Gastrocnemius medialis (tissue), 4 donors: Measurements from ENCODE around the gene FOXC2. TPM values are rescaled to one million over a fixed set of nuclear protein-coding genes. Genes with fewer than 3 reads are reported as not detected.

ENCODE experiments used
- ATAC-seq, 2 donors: fragments of 150-250 bp; one replicate each; pipeline ENCODE4 v1.9.1; 2016
- DNase-seq, 2 donors: peaks; one replicate each; pipeline ENCODE4 v3.0.0-alpha.2; 2019
- H3K27ac ChIP-seq, 4 donors: fragments of 200-600 bp; sonication (generic); 1 replicate in 1 of 4; 2 replicates in 3 of 4; pipeline ENCODE4 v1.5.1; 2016 to 2018; ENCODE audit warnings: mild to moderate bottlenecking in 2 of 4, moderate library complexity in 1 of 4
- H3K27me3 ChIP-seq, 3 donors: fragments of 200-600 bp; sonication (generic) in 2 of 3; 1 replicate in 1 of 3; 2 replicates in 2 of 3; pipeline versions ENCODE4 v1.5.1 to v1.6.0; 2016 to 2019; ENCODE audit warnings: mild to moderate bottlenecking in 1 of 3, moderate library complexity in 1 of 3
- H3K36me3 ChIP-seq, 2 donors: fragments of 200-600 bp; sonication (generic) in 1 of 2; one replicate each; pipeline ENCODE4 v1.5.1; 2017 to 2018
- H3K4me1 ChIP-seq, 2 donors: fragments of 200-600 bp; sonication (generic) in 1 of 2; one replicate each; pipeline ENCODE4 v1.5.1; 2016 to 2017; ENCODE audit warnings: mild to moderate bottlenecking in 2 of 2
- H3K4me3 ChIP-seq, 4 donors: fragments of 200-600 bp; sonication (generic) in 3 of 4; 1 replicate in 1 of 4; 2 replicates in 3 of 4; pipeline ENCODE4 v1.5.1; 2016 to 2019; ENCODE audit warnings: mild to moderate bottlenecking in 2 of 4
- H3K9me3 ChIP-seq, 3 donors: fragments of 200-600 bp; sonication (generic) in 2 of 3; 1 replicate in 1 of 3; 2 replicates in 2 of 3; pipeline ENCODE4 v1.5.1; 2016 to 2019
- CTCF ChIP-seq, 5 experiments: fragments of 450-650 bp in 3 of 5; fragments of 200-600 bp in 2 of 5; sonication (generic) in 2 of 5; IDR thresholded peaks in 4 of 5; conservative IDR thresholded peaks in 1 of 5; 1 replicate in 4 of 5; 2 replicates in 1 of 5; pipeline ENCODE4 v1.5.1; 2016 to 2019; ENCODE audit warnings: antibody characterized with exemption in 5 of 5, mild to moderate bottlenecking in 3 of 5, moderate library complexity in 3 of 5
- POLR2A ChIP-seq, 2 donors: fragments of 450-650 bp; IDR thresholded peaks; one replicate each; pipeline ENCODE4 v1.6.1; 2017; ENCODE audit warnings: antibody characterized with exemption in 2 of 2, mild to moderate bottlenecking in 2 of 2, moderate library complexity in 2 of 2
- in situ Hi-C, 4 donors: fragments of 200-750 bp; cut with MboI; loops; one replicate each; pipeline versions ENCODE4 v1.15.0 to v1.8.0; 2017; ENCODE audit warnings: low sequenced_read_pairs in 4 of 4
- intact Hi-C: fragments of 100-400 bp; cut with DNase I; formaldehyde crosslinking; loops from one replicate; pipeline ENCODE4 v1.15.1; 2023; ENCODE audit warnings: low total_unique reads
- total RNA-seq, 4 donors: library from RNA; depleted of rRNA; stranded (reverse); fragments of >200 nt; gene quantifications; one replicate each; pipeline versions ENCODE4 v1.1.0 to v1.2.3, GENCODE V29; 2016

The FOXC2 gene
- 1 to 10 TPM in 1 of 4 donors, under 1 TPM in 3; 0.17 to 1.0 (median 0.29) TPM for total RNA-seq

- in situ Hi-C loops = loop anchor here (5.0 to 25.0 kb wide), 7 partner anchors 308 to 821 kb away; partner anchors contain the start of genes FBXO31 (in 1 of the 4) and MAP1LC3B (in 1 of the 4)
- Histone ChIP-seq H3K27ac (peak within 1 kb of the TSS in 3 of 4 donors; percentile 44 to 59 (median 53)), H3K4me3 (peak within 1 kb of the TSS; percentile 27 to 49 (median 32)), H3K27me3 (peaks cover 68 to 71% (median 69%) of the 10 kb centered on the region in 3 donors), H3K4me1 (peaks cover 0 to 6% of the 10 kb centered on the region in 2 donors), H3K36me3 (no peaks in the 10 kb centered on the region), H3K9me3 (no peaks in the 10 kb centered on the region)
- DNase-seq = peak in 1 of 2 donors; percentile 42
- intact Hi-C loops = no loop called here
- TF ChIP-seq CTCF (IDR thresholded peaks at IDR 0.05 in 4 of 5, conservative IDR thresholded peaks at IDR 0.05 in 1 of 5) (no peak), POLR2A (IDR thresholded peaks at IDR 0.05) (peak in 1 of 2 donors; percentile 39)
- no peak for ATAC-seq
These were observed at the start of gene FOXC2 for GRCh38 chr16:86566601-86566965. TSS of gene FOXC2 (plus strand) at chr16:86566829. CDS start at chr16:86567336, 507 bp downstream.

- no peak overlapping the region for H3K4me3 ChIP-seq
- H3K4me1 ChIP-seq = peaks cover 0 to 9% of the 10 kb centered on the region in 2 donors
- in situ Hi-C loops (loop anchor here (5.0 to 25.0 kb wide), 6 partner anchors 175 to 705 kb away; no protein-coding TSS in a partner anchor), intact Hi-C loops (loop anchor here (5.0 kb wide), 2 partner anchors 175 to 445 kb away; no protein-coding TSS in a partner anchor)
- H3K36me3 ChIP-seq = no peaks in the 10 kb centered on the region
- no peak for DNase-seq
- peaks cover 94 to 100% (median 96%) of the 10 kb centered on the region in 3 donors for H3K27me3 ChIP-seq
- no peak overlapping the region for H3K27ac ChIP-seq
- ATAC-seq = no peak
- H3K9me3 ChIP-seq = no peaks in the 10 kb centered on the region
- TF ChIP-seq CTCF (IDR thresholded peaks at IDR 0.05 in 4 of 5, conservative IDR thresholded peaks at IDR 0.05 in 1 of 5) (no peak), POLR2A (IDR thresholded peaks at IDR 0.05) (no peak)
These were observed 49.6 kb upstream of the FOXC2 start for GRCh38 chr16:86517033-86517432.

- Histone ChIP-seq H3K27ac (no peak overlapping the region), H3K36me3 (no peaks in the 10 kb centered on the region), H3K4me3 (no peak overlapping the region), H3K27me3 (peaks cover 94 to 100% (median 96%) of the 10 kb centered on the region in 3 donors), H3K9me3 (no peaks in the 10 kb centered on the region), H3K4me1 (peaks cover 0 to 9% of the 10 kb centered on the region in 2 donors)
- in situ Hi-C loops (loop anchor here (5.0 to 25.0 kb wide), 6 partner anchors 175 to 705 kb away; no protein-coding TSS in a partner anchor), intact Hi-C loops (loop anchor here (5.0 kb wide), 2 partner anchors 175 to 445 kb away; no protein-coding TSS in a partner anchor)
- ATAC-seq (peak; percentile 30 to 44), DNase-seq (peak in 1 of 2 donors; percentile 36)
- no peak for TF ChIP-seq POLR2A (IDR thresholded peaks at IDR 0.05)
- peak; percentile 28 to 63 (median 47) for TF ChIP-seq CTCF (IDR thresholded peaks at IDR 0.05 in 4 of 5, conservative IDR thresholded peaks at IDR 0.05 in 1 of 5)
These were observed 48.9 kb upstream of the FOXC2 start for GRCh38 chr16:86517652-86518258.

GRCh38 chr16:86519007-86519648 lies 47.5 kb upstream of the FOXC2 start:
- intact Hi-C loops = loop anchor here (5.0 kb wide), 2 partner anchors 177 to 447 kb away; no protein-coding TSS in a partner anchor
- peaks cover 0 to 9% of the 10 kb centered on the region in 2 donors for H3K4me1 ChIP-seq
- ATAC-seq = no peak
- no peaks in the 10 kb centered on the region for H3K36me3 ChIP-seq
- DNase-seq = no peak
- H3K9me3 ChIP-seq = no peaks in the 10 kb centered on the region
- H3K27me3 ChIP-seq = peaks cover 87 to 95% (median 91%) of the 10 kb centered on the region in 3 donors
- TF ChIP-seq POLR2A (IDR thresholded peaks at IDR 0.05) = no peak
- no peak for TF ChIP-seq CTCF (IDR thresholded peaks at IDR 0.05 in 4 of 5, conservative IDR thresholded peaks at IDR 0.05 in 1 of 5)
- H3K4me3 ChIP-seq = no peak overlapping the region
- no peak overlapping the region for H3K27ac ChIP-seq
- in situ Hi-C loops = loop anchor here (5.0 to 25.0 kb wide), 6 partner anchors 177 to 707 kb away; no protein-coding TSS in a partner anchor
